Glomerular endothelial cell (primary cell): ENCODE data around the gene ASTN2. TPM values are rescaled to one million over a fixed set of nuclear protein-coding genes. Genes with fewer than 3 reads are reported as not detected.

ENCODE experiments used
- DNase-seq: peaks from one replicate; pipeline ENCODE4 v3.0.0-alpha.2; 2011; ENCODE audit warnings: low read depth, low spot score; ENCODE audit errors: extremely low read depth
- total RNA-seq: library from RNA; depleted of rRNA; stranded (reverse); fragments of >200 nt; gene quantifications from 2 replicates; pipeline ENCODE4 v1.2.3, GENCODE V29; 2015

The ASTN2 gene
- total RNA-seq, 1 donor from 2014 or later, result 3.8 TPM

DNA sequence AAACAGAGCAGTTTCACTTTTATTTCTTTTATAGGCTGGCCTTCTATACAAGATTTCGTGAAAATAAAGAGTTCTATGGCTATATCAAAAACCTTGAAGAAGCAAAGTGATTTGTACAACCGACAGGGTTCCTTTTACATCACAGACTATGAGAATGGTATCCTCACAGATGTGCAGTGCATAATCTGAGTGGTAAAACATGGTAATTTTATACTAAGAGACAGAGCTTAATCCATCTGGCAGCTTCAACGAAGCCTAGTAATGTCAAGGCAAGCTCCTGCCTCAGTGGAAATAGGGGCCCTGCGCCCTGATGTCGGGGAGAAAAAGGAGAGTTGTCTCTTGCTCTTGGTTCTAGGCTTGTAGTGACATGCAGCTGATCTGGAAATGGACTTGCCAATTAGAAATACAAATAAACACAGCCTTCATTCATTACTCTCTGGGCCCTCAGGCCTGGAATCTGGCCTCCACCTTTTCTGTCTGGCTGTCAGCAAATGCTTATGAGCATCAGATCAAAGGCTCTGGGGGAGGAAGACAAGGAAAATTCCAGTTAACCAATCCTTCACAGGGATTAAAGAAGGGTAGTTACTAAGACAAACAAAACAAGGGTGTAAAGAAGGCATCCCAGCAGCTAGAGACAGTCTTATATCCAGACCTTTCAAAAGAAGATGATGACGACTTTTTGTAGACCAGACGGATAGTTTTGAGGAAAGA is 761.4 kb downstream of the ASTN2 start:
- no peak for DNase-seq

DNA sequence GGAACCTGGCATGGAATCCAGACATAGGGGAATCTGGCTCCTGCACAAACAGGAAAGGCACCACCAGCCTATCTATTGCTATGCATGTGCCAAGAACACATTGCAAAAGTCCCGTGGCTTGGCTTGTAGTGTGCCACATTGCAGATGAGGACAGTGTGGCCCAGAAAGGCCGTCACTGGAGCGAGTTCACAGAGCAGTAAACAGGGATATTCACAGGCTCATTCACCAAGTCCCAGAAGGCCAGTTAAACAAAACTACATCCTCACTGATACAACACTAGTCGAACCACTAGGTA is 767.4 kb downstream of the ASTN2 start:
- no peak for DNase-seq

DNA sequence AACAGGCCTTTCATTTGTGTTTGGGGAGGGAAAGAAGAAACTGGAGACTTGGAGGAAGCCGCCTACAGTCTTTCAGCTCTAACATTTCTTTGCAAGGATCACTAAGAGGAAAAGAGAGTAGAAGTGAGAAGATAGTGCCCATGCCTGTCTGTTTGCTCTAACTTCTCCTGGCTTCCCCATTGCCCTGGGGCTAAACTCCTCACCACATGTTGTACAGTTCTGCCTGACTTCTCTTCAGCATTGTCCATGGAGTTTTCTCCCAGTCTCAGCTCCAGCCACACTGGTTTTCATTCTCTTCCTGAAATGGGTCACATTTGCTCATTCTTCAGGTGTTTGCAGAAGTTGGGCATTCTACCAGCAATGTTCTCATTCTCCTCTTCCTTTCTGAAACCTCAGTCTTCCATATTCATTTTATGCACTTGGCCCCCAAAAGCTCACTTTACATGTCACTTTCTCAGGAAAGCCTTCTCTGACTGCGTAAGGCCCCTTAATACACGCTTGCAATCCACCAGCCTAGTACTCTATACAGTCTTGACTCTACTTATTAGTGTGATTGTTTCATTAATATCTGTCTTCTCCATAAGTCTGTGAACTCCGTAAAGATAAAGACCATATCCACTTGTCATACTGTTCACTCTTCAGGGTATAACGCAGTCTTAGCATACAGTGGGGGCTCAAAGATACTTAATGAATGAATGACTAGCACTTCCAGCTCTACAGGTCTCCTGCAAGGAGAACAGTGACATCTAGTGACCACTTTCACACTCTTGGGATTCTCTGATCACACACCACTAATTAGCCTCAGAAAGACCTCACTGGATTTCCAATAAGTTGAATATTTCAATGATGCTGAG is 768.0 kb downstream of the ASTN2 start:
- DNase-seq, result no peak

DNA sequence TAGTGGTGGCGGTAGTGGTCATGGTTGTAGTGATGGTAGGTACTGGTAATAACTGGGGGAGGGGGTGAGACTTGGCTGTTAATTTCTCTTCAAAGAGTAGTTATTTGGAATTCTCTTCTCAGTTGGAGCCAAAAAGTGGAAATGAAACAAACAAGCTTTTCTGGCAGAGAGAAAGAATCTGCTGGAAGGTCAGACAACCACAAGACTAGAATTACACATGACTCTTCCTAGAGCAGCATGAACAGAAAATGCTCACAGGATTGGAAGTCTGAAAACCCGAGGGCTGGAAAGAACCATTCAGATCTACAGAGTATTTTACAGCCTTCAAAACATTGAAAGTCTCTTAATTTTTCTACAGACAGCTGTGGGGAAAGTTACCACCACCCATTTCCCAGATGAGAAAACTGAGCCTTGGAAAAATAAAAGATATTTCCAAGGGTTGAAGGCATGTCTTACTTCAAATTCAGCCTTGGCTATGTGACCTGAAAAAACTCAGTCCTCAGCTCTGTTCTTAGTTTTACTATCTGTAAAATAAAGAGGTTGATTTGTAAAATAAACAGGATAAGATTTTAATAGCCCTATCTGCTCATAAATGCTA is 770.7 kb downstream of the ASTN2 start:
- DNase-seq, result no peak

DNA sequence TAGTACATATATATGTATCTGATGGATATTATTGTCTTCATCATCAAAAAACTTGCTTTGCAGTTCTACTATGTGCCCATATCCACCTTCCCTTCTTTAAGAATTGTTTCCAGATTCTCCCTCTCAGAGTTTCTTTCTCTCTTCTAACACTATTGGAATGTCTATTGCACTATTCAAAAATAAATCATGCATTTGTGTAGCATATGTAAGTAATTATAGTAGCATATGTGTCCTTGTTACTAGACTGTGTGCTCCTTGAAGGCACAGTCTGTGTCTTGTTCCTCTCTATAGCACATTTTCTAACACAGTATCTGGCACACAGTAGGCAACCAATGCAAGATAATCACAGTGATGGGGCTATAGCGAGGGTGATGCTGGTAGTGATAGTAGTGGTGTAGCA is 771.2 kb downstream of the ASTN2 start:
- DNase-seq, result no peak

DNA sequence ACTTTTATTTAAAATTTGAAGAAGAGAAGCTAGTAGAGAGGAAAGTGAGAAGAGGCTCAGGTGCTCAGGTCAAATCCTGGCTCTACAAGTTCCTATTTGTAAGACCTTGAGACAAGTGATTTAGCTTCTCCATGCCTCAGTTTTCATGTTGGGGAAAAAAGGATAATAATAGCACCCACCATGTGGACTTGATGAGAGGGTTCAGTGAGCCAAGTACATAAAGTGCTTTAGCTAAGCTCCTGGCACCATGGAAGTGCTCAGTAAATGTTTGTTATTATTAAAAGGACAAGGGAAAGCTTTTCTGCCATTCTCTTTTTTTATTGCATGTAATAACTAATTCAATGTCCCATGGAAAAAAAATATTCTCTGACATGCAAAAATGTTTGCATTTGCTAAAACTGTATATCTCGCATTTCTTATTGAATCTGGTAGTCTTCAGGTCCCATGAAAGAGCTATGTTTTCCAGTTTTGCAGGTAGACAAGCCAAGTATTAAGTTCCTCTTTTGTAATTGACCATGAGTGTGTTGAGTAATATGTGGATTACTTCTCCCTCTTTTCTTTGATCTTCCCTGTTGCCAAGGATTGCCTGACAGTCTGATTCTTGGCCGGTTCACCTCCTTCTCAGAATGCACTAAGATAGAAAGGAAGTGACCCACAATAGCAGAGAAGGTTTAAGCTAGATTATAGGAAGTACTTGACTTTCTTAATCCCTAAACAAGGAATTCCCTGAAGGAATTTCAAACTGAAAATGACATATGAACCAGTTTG is 773.4 kb downstream of the ASTN2 start:
- DNase-seq, result no peak

DNA sequence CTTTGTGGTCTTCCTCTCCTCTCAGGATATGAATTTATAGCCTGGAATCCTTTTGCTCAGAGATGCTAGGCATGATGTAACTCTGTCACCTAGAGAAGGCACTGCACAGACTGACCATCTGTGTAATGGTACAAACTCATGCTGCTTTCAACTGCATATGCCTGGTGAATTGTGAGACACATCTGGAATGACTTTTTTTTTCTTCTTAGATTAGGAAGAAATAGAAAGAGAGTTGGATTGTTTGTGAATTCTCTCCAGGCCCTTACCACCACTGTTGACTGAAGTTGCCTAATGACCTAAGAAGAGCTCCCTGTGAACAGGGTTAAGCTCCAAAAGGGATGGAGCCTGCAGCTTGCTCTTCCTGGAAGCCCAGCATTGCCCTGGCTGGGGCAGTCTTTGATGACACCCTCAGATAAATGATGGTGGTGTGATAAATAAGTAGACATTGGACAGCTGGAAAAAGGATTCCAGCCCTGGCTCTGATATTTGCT is 775.6 kb downstream of the ASTN2 start:
- no peak for DNase-seq

DNA sequence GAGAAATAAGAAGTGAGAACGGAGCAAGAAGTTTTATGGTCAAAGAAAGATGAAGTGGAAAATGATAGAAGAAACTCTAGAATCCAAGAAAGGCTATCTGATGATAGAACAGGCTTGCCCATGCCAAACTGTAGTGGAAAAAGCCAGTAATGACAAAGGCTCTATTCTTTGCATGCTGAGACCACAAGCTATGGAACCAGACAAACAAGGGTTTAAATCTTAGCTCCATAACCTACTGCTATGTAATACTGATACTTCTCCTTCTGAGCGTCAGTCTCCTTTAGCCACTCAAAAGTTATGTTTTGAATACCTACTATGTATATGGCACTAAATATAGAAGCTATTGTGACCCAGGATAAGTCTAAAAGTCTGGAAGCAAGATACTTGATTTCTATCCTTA is 778.9 kb downstream of the ASTN2 start:
- no peak for DNase-seq

DNA sequence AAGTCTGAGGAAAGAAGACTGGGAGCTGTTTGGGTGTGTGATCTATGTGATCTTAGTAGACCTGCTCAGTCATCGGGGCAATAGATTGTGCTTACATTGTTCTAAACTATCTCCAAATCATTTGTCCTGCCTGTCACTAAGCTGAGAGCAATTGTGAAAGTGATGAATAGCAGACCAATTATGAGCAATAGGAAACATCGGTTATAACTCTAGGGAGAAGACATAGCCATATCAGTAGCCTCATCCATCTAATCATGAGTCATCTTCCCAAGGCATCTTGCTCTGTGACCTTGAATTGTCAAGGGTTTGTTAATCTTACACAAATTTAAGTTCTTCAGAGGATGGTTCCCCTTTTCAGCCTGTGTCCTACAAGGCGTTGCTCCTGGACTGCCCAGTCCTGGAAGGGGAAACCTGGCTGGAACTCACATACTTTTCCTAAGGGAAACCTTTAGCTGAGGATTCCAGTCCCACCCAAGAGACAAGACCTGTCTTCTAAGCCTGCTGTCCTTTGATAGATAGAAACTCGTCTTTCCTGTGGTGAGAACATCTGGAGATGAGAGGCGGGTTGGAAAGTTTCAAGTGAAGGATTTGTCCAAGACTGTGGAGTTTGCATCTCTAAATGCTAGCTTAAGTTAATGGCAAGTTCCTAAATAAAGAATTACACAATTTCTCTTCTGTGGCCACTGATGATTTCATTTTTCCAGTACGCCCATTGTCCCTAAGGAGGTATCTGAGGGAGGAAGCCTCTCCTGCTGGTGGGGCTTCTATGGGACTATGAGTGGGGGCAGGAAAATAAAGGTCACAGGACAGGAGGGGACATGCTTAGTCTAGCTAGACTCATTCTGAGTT is 781.6 kb downstream of the ASTN2 start:
- DNase-seq, result no peak

DNA sequence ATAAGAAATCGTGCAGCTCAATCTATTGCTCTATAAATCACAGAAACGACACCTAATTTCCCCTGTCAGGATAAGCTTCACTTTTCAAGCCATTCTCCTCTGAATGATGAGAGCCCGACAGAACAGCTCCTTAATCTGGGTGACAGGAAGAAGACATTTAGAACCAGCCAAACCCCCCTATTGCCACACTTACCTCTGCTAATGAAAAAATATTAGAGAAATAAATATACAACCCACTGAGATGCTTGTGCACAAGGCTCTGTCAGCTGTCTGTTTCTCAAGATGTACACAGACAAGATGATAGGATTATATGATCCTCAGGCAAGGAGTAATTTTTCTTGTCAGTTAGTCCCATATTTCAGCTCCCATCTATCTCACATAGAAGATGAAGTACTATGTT is 785.2 kb downstream of the ASTN2 start:
- no peak for DNase-seq

DNA sequence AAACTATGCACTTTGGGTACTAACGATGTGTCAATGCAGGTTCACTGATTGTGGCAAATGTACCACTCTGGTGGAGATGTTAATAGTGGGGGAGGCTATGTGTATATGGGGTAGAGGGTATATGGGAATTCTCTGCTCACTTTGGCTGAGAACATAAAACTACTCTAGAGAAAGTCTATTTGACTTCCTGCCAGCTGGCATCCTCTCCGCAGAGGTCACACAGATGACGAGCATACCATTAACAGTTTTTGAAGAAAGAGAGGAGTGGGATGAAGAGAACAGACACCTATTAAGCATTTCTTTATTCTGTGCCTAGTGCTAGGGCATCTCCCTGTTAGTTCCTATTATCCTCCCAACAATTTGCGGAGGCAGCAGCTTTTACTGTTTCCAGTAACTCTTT is 786.1 kb downstream of the ASTN2 start:
- DNase-seq, result no peak

DNA sequence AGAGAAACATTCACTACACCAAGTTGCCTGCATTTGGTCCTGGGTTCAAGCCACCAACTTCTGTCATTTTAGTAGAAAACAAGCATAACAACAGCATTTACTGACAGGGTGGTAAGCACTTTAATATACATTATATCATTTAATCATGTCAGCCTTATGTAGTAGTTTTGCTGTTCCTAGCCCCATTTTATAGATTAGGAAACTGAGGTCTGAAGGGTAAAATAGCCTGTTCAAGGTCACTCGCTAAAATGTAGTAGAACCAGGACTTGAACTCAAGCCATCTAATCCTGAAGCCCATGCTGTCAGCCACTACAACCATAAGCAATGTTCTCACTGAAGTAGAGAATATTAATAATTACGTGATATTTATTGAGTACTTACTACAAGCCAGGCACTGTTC is 787.4 kb downstream of the ASTN2 start:
- no peak for DNase-seq

DNA sequence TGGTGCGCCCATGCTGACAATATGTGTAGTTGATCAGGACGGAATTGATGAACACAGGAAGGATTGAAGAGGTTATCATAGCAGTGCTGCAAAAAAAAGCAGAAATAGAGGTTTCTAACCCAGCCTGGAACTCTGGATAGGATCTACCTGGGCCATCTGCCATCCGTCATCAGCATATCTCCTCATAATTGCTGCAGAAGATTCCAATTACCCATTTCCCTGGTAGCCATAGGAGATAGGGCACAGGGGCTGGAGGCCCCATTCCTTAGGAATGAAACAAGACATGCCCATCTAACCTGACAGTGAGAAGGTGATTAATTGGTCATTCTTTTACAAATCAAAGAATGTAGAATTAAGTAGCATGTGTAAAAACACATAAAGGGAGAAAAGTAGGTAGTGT is 788.1 kb downstream of the ASTN2 start:
- no peak for DNase-seq

DNA sequence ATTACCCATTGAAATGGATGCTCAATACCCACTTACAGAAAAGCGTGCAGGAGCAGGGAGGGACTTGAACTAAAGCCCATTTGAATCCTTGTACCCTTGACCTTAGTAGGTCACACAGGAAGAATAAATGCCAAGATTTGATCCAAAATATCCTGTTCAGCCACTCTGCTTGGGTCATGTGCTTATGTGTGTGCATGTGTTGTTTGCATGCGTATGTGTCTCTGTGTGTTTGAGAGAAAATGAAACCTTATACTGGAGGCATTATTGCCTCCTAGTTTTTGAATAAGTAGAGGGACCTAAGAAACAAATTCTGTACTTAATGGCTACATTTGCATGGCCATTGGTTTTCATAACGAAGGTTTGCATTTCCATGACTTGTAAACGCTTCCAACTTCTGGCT is 791.1 kb downstream of the ASTN2 start:
- no peak for DNase-seq

DNA sequence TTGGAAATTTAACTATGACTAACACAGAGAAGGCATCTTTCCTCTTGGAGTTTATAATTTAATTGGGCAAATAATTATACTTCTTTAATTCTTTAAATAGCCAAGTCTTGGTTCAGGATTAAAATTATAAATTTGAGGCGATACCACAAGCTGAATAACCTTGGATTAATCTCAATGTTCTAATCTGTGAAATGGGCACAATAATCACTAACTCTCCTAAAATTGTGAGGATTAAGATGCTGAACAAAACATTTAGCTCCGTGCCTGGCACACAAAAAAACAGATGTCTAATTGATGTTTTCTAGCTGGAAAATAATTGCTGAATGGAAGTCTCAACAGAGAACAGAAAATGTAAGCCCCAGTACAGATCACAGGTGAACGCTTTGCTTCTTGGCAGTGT is 797.5 kb downstream of the ASTN2 start:
- no peak for DNase-seq

DNA sequence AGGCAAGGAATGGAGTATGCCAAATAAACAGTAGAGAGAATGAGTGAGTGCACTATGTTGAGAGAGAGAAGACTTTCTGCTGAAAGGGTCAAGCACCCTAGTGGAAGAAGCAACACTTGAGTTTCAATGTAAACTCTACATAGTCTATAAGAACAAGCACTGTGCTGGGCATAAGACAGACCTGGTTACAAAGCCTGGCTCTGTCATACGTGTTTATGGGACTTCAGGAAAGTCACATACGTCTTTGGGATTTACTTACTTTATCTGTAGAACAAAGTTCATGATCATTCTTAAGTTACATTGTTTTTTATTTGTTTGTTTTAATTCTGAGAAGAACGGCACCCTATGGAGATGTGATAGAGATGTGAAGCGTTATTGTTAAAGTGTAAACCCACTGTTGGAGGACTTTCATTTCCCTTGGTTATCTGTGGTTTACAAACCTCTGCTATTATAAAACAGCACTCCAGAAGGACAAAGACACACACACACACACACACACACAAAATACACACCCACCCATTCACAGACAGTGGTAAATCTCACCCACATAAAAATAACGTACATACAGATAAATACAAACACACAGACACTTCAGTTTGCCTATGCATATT is 798.4 kb downstream of the ASTN2 start:
- no peak for DNase-seq

DNA sequence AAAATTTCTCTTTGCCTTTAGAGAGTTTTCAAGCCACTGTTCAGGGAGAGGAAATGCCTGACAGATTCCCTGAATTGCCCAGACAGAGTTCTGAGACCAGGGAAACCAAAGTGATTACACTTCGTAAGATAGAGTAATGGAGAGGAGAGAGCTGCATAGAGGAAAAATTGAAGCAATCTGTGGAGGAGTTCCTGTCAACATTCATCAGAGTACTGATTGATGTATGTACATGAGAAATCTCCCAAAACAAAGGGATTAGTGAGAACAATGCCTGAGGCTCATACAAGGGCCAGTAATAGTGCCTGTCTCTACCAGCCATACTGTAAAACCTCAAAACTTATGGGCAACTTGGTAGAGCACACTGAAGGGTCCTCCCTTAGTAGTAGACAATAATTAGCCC is 806.8 kb downstream of the ASTN2 start:
- DNase-seq, result no peak

DNA sequence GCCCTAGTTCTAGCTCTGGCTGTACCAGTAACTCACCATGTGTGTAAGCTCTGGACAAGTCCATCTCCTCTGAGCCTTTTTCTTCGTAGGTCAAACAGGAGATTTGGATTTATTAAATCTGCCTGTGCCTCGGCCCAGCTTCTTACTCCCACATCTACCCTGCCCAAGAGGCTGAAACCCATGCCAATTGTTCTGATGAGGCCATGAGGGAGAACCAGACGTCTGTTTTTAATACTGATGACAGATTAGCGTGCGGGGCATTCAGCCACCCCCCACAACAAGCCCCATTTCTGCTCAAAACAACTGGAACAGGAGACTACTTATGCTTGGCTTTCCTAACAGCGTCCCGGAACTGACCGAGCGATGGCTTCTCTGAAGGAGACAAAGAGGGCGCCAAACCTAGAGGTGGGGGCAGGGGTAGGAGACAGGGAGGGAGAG is 808.9 kb downstream of the ASTN2 start:
- DNase-seq, result no peak

DNA sequence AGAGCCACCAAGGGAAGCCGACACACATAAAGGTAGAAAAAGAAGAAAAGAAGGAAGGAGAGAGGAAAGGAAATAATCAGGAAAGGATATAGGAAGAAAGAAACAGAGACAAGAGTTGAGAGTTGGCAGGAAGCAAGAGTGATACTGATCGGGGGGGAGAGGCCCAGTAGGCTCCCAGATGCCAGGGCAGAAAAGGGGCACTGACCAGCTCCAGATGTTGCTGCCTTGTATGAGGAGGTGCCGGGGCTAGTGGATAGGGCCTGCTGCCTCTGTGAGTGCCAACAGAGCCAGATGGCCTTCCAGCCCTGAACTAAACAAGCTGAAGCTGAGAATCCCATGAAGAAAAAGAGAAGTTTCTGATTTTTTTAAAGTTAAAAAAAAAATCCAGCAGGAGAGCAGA is 809.8 kb downstream of the ASTN2 start:
- no peak for DNase-seq

DNA sequence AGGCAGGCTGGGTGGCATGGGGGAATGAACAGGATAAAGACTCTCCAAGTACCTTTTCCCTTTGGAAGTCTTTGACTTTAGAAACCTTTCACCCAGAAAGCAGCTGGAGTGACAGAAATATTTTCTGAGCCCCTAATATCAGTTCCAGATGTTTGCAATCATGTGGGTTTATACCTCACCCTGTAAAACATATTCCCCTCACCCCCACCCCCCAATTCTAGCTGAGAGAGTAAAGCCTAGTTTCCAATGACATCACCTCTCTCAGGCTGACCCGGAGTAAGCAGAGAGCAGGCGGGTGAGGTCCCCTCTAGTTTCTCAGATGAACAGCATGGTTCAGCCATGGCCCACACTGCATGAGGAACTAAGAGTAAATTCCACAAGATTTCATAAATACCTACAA is 810.6 kb downstream of the ASTN2 start:
- no peak for DNase-seq
